IMR-90 (cell line): ENCODE measurements around the gene ASB1. TPM values are rescaled to one million over a fixed set of nuclear protein-coding genes. Genes with fewer than 3 reads are reported as not detected.

Experiments
- ATAC-seq: fragments of 200-7000 bp; cut with Tn5 transposase; 2 replicates; pipeline ENCODE4 v1.9.1; 2020; ENCODE audit warnings: low read depth, mild to moderate bottlenecking, moderate library complexity
- BruUV-seq: library from RNA; stranded (reverse); fragments of 400-500 nt; replicated peaks from 2 replicates; lab custom pipeline; 2021; lab: Mats Ljungman, UMichigan
- CTCF ChIA-PET: fragments of 300-600 bp; formaldehyde crosslinking; extraction: SDS; loops from one replicate; lab custom pipeline; 2021; ENCODE audit warnings: antibody characterized with exemption; lab: Yijun Ruan, JAX
- POLR2A ChIA-PET: fragments of 300-600 bp; sonication (Branson Sonifier 250); formaldehyde crosslinking; loops from one replicate; lab custom pipeline; 2022; ENCODE audit warnings: antibody characterized with exemption; ENCODE audit not compliant: unreplicated experiment; lab: Charles Lee
- DNase-seq: peaks from one replicate; pipeline ENCODE4 v3.0.0; 2013
- H2AFZ ChIP-seq: replicated peaks from 2 replicates; pipeline ENCODE3; 2013; ENCODE audit warnings: low read length, mild to moderate bottlenecking; ENCODE audit not compliant: poor library complexity
- H2AK5ac ChIP-seq: 2 replicates; pipeline ENCODE4 v1.6.1; 2013; ENCODE audit warnings: low read depth, low read length, inconsistent platforms
- H2AK9ac ChIP-seq: replicated peaks from 2 replicates; pipeline ENCODE3; 2013; ENCODE audit warnings: mild to moderate bottlenecking, low read depth, low read length, moderate library complexity; ENCODE audit not compliant: poor library complexity
- H2BK120ac ChIP-seq: 2 replicates; pipeline ENCODE4 v1.6.1; 2013; ENCODE audit warnings: low read depth, low read length, inconsistent platforms
- H2BK15ac ChIP-seq: 3 replicates; pipeline ENCODE4 v1.6.1; 2013; ENCODE audit warnings: low read depth, low read length, inconsistent platforms
- H2BK20ac ChIP-seq: 2 replicates; pipeline ENCODE4 v1.6.1; 2013; ENCODE audit warnings: low read depth, mild to moderate bottlenecking, inconsistent platforms, low read length, moderate library complexity
- H2BK5ac ChIP-seq: 2 replicates; pipeline ENCODE4 v1.6.1; 2013; ENCODE audit warnings: mild to moderate bottlenecking, low read depth, low read length, inconsistent platforms; ENCODE audit not compliant: poor library complexity, severe bottlenecking
- H3K14ac ChIP-seq: replicated peaks from 2 replicates; pipeline ENCODE4 v1.6.1; 2013; ENCODE audit warnings: low read depth, low read length, inconsistent platforms
- H3K18ac ChIP-seq: 2 replicates; pipeline ENCODE4 v1.6.1; 2013; ENCODE audit warnings: low read depth, low read length, control low read depth
- H3K23ac ChIP-seq: 2 replicates; pipeline ENCODE4 v1.6.1; 2013; ENCODE audit warnings: low read depth, low read length, inconsistent platforms
- H3K27ac ChIP-seq: 2 replicates; pipeline ENCODE4 v1.5.1; 2013; ENCODE audit warnings: mild to moderate bottlenecking, control low read depth, low read length; ENCODE audit not compliant: insufficient read depth
- H3K27me3 ChIP-seq: 2 replicates; pipeline ENCODE4 v1.6.1; 2013; ENCODE audit warnings: low read length; ENCODE audit not compliant: control insufficient read depth, insufficient read depth
- H3K36me3 ChIP-seq: 2 replicates; pipeline ENCODE4 v1.6.1; 2013; ENCODE audit warnings: low read length, mixed read lengths; ENCODE audit not compliant: control insufficient read depth, insufficient read depth
- H3K4ac ChIP-seq: 2 replicates; pipeline ENCODE4 v1.6.1; 2013; ENCODE audit warnings: low read depth, low read length, inconsistent platforms
- H3K4me1 ChIP-seq: 2 replicates; pipeline ENCODE4 v1.6.1; 2013; ENCODE audit warnings: low read length, mixed read lengths; ENCODE audit not compliant: control insufficient read depth, insufficient read depth
- H3K4me2 ChIP-seq: 2 replicates; pipeline ENCODE4 v1.6.1; 2013; ENCODE audit warnings: low read depth, mild to moderate bottlenecking, control low read depth, low read length, moderate library complexity
- H3K4me3 ChIP-seq: 2 replicates; pipeline ENCODE4 v1.5.1; 2013; ENCODE audit warnings: low read depth, mild to moderate bottlenecking, control low read depth, low read length, moderate library complexity; ENCODE audit not compliant: insufficient read depth
- H3K56ac ChIP-seq: 2 replicates; pipeline ENCODE4 v1.6.1; 2013; ENCODE audit warnings: low read length, inconsistent platforms; ENCODE audit not compliant: insufficient read depth; ENCODE audit errors: extremely low read depth
- H3K79me1 ChIP-seq, 2 experiments: 2 replicates each; pipeline ENCODE4 v1.6.1; 2013; ENCODE audit warnings: low read length in 2 of 2, inconsistent platforms in 1 of 2, low read depth in 1 of 2
- H3K9ac ChIP-seq: 2 replicates; pipeline ENCODE4 v1.6.1; 2013; ENCODE audit warnings: low read depth, low read length, control low read depth
- H3K9me1 ChIP-seq: 2 replicates; pipeline ENCODE4 v1.6.1; 2013; ENCODE audit warnings: low read length, inconsistent platforms; ENCODE audit not compliant: insufficient read depth
- H3K9me3 ChIP-seq: 2 replicates; pipeline ENCODE4 v1.6.1; 2013; ENCODE audit warnings: low read length; ENCODE audit not compliant: control insufficient read depth, insufficient read depth
- H4K20me1 ChIP-seq: 2 replicates; pipeline ENCODE4 v1.6.1; 2013; ENCODE audit warnings: low read length, inconsistent platforms; ENCODE audit not compliant: insufficient read depth
- H4K5ac ChIP-seq: 2 replicates; pipeline ENCODE4 v1.6.1; 2013; ENCODE audit warnings: mild to moderate bottlenecking, low read depth, low read length, control low read depth
- H4K8ac ChIP-seq, 2 experiments: 2 replicates each; pipeline ENCODE4 v1.6.1; 2013; ENCODE audit warnings: low read depth in 2 of 2, low read length in 2 of 2, control low read depth in 1 of 2, inconsistent platforms in 1 of 2
- H4K91ac ChIP-seq: 2 replicates; pipeline ENCODE4 v1.6.1; 2013; ENCODE audit warnings: low read depth, low read length, inconsistent platforms; ENCODE audit not compliant: insufficient read depth
- BHLHE40 ChIP-seq: fragments of 150-350 bp; IDR thresholded peaks from 2 replicates; pipeline ENCODE4 v1.6.1; 2016; ENCODE audit warnings: mild to moderate bottlenecking, low read depth, low read length
- CEBPB ChIP-seq: IDR thresholded peaks from 2 replicates; pipeline ENCODE4 v1.6.1; 2012; ENCODE audit warnings: low read depth, low read length, improper control_type of control experiment
- CHD1 ChIP-seq: IDR thresholded peaks from 2 replicates; pipeline ENCODE4 v1.6.1; 2012; ENCODE audit warnings: low read depth, low read length, improper control_type of control experiment
- FOS ChIP-seq: fragments of 150-350 bp; IDR thresholded peaks from 2 replicates; pipeline ENCODE4 v1.6.1; 2016; ENCODE audit warnings: low read depth, low read length
- MAFK ChIP-seq: IDR thresholded peaks from 2 replicates; pipeline ENCODE4 v1.6.1; 2012; ENCODE audit warnings: low read depth, low read length, improper control_type of control experiment
- MAZ ChIP-seq: IDR thresholded peaks from 2 replicates; pipeline ENCODE4 v1.6.1; 2012; ENCODE audit warnings: low read depth, mild to moderate bottlenecking, low read length, improper control_type of control experiment, moderate library complexity, borderline replicate concordance
- MXI1 ChIP-seq: IDR thresholded peaks from 2 replicates; pipeline ENCODE4 v1.6.1; 2012; ENCODE audit warnings: low read depth, mild to moderate bottlenecking, low read length, moderate library complexity, borderline replicate concordance
- NFE2L2 ChIP-seq: fragments of 150-350 bp; IDR thresholded peaks from 2 replicates; pipeline ENCODE4 v1.6.1; 2016; ENCODE audit warnings: low read depth, mild to moderate bottlenecking, low read length
- POLR2A ChIP-seq: IDR thresholded peaks from 2 replicates; pipeline ENCODE4 v1.6.1; 2012; ENCODE audit warnings: mild to moderate bottlenecking, low read depth, low read length
- RAD21 ChIP-seq: IDR thresholded peaks from 2 replicates; pipeline ENCODE4 v1.6.1; 2012; ENCODE audit warnings: low read length, improper control_type of control experiment
- RCOR1 ChIP-seq: IDR thresholded peaks from 2 replicates; pipeline ENCODE4 v1.6.1; 2012; ENCODE audit warnings: mild to moderate bottlenecking, low read length, improper control_type of control experiment; ENCODE audit not compliant: insufficient replicate concordance
- WGBS, 2 experiments: methylation state at CpG; one replicate each; pipeline versions ENCODE4 v1.1.5 to v1.1.7; 2013; ENCODE audit warnings: missing lambda C conversion rate in 2 of 2; ENCODE audit not compliant: insufficient read length in 1 of 2; ENCODE audit errors: extremely low coverage in 2 of 2; 5-methylcytosine and 5-hydroxymethylcytosine counted together
- dilution Hi-C: fragments of 300-500 bp; cut with HindIII; formaldehyde crosslinking; loops from one replicate; pipeline ENCODE4 v1.14.3; 2018; ENCODE audit warnings: low sequenced_read_pairs; ENCODE audit not compliant: unreplicated experiment
- in situ Hi-C: fragments of 300-500 bp; cut with MboI; formaldehyde crosslinking; loops from 3 replicates; pipeline ENCODE4 v1.14.3; 2019; ENCODE audit warnings: low sequenced_read_pairs, inconsistent platforms, mixed read lengths
- intact Hi-C: fragments of 100-400 bp; cut with micrococcal nuclease; formaldehyde crosslinking; loops from 2 replicates; pipeline ENCODE4 v1.10.0; 2022
- polyA plus RNA-seq, 3 experiments: library from polyadenylated mRNA; depleted of rRNA; stranded (reverse); fragments of >200 nt; gene quantifications; 2 replicates each; pipeline ENCODE4 v1.2.3, GENCODE V29; 2012; ENCODE audit warnings: low replicate concordance in 1 of 3
- total RNA-seq: library from RNA; depleted of rRNA; stranded (reverse); fragments of >200 nt; gene quantifications from 2 replicates; pipeline ENCODE4 v1.2.3, GENCODE V29; 2012
- TF ChIP-seq, protein P1 (sequence below): fragments of 150-350 bp; IDR thresholded peaks from 2 replicates; pipeline ENCODE4 v1.6.1; 2017; ENCODE audit warnings: mild to moderate bottlenecking, antibody characterized with exemption, low read length, low read depth
- TF ChIP-seq, protein P2 (sequence below): fragments of 150-350 bp; IDR thresholded peaks from 2 replicates; pipeline ENCODE4 v1.6.1; 2016; ENCODE audit warnings: low read depth, mild to moderate bottlenecking, low read length, moderate library complexity, borderline replicate concordance
- TF ChIP-seq, protein P3 (sequence below): conservative IDR thresholded peaks from 2 replicates; pipeline ENCODE4 v1.5.1; 2012; ENCODE audit warnings: mild to moderate bottlenecking, low read depth, low read length, improper control_type of control experiment

The ASB1 gene
- total and polyA plus RNA-seq, 2 of the 4 experiments (the other 2 are of a cell fraction): 23.5 to 37.3 TPM

DNA sequence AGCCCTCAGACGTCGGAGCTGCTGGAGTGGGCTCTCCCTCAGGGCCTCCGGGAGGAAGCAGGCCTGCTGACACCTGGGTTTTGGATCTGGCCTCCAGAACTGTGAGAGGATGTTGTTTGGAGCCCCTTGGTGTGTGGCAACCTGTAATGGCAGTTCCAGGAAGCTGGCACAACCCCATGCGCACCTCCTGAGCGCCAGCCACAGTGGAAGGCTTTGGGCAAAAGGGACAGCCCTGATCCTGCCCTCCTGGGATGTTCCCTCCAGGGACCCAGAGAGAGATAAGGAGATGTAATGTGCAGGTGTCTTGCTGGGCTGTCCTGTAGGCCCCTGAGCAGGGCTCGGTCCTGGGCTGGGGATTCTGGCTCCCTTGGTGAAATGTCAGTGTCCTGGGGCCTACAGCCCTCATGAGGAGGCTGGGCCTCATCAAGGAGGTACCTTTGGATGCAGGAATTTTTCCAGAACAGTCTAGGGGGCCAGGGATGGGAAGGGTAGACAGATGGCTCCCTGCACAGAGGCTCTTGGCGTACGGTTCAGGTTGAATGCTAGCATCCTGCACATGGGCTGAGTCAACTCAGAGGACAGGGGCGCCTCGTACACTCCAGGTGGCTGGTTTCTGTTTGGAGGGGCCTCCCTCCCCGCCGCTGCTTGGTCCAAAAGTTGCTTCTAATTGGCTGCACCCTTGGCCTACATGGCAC, 61.1 kb downstream of the ASB1 start:
- Histone ChIP-seq H3K79me1 (peaks cover 0 to 6% of the 10 kb centered on the region in 2 experiments; a peak in 1 of 4 replicates), H3K4me3 (no peak overlapping the region), H4K5ac (no peak overlapping the region), H3K36me3 (no peaks in the 10 kb centered on the region), H2BK15ac (no peak overlapping the region), H2AFZ (no peak overlapping the region), H3K9ac (no peak overlapping the region), H3K9me1 (peaks cover 23% of the 10 kb centered on the region), H2BK5ac (no peak overlapping the region), H4K20me1 (no peaks in the 10 kb centered on the region), H2BK20ac (no peak overlapping the region), H3K9me3 (no peaks in the 10 kb centered on the region), H2AK5ac (no peak overlapping the region), H3K56ac (no peak overlapping the region), H3K18ac (no peak overlapping the region), H3K27me3 (peaks cover 1% of the 10 kb centered on the region; the same call in 1 of the 2 replicates), H3K23ac (no peak overlapping the region), H4K91ac (no peak overlapping the region), H3K4me1 (no peaks in the 10 kb centered on the region), H4K8ac (no peak overlapping the region), H3K4me2 (no peak overlapping the region), H3K14ac (no peak overlapping the region), H3K4ac (no peak overlapping the region), H2BK120ac (no peak overlapping the region), H2AK9ac (no peak overlapping the region), H3K27ac (no peak overlapping the region)
- dilution Hi-C loops: no loop called here
- no TSS peak for BruUV-seq
- TF ChIP-seq, protein P1, sequence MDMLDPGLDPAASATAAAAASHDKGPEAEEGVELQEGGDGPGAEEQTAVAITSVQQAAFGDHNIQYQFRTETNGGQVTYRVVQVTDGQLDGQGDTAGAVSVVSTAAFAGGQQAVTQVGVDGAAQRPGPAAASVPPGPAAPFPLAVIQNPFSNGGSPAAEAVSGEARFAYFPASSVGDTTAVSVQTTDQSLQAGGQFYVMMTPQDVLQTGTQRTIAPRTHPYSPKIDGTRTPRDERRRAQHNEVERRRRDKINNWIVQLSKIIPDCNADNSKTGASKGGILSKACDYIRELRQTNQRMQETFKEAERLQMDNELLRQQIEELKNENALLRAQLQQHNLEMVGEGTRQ: no peak
- TF ChIP-seq RAD21 (no peak), POLR2A (no peak), MAFK (no peak), CHD1 (no peak), FOS (no peak), MXI1 (no peak), MAZ (no peak), BHLHE40 (no peak), NFE2L2 (no peak), RCOR1 (no peak), CEBPB (no peak)
- TF ChIP-seq, protein P2, sequence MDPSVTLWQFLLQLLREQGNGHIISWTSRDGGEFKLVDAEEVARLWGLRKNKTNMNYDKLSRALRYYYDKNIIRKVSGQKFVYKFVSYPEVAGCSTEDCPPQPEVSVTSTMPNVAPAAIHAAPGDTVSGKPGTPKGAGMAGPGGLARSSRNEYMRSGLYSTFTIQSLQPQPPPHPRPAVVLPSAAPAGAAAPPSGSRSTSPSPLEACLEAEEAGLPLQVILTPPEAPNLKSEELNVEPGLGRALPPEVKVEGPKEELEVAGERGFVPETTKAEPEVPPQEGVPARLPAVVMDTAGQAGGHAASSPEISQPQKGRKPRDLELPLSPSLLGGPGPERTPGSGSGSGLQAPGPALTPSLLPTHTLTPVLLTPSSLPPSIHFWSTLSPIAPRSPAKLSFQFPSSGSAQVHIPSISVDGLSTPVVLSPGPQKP: no peak
- TF ChIP-seq, protein P3, sequence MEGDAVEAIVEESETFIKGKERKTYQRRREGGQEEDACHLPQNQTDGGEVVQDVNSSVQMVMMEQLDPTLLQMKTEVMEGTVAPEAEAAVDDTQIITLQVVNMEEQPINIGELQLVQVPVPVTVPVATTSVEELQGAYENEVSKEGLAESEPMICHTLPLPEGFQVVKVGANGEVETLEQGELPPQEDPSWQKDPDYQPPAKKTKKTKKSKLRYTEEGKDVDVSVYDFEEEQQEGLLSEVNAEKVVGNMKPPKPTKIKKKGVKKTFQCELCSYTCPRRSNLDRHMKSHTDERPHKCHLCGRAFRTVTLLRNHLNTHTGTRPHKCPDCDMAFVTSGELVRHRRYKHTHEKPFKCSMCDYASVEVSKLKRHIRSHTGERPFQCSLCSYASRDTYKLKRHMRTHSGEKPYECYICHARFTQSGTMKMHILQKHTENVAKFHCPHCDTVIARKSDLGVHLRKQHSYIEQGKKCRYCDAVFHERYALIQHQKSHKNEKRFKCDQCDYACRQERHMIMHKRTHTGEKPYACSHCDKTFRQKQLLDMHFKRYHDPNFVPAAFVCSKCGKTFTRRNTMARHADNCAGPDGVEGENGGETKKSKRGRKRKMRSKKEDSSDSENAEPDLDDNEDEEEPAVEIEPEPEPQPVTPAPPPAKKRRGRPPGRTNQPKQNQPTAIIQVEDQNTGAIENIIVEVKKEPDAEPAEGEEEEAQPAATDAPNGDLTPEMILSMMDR: no peak
- CTCF ChIA-PET: no interaction called here
- WGBS, 2 experiments: 100% methylated on average over 2 of the region's 12 CpGs; no CpG with 5 or more reads in 1 of the 2 experiments
- POLR2A ChIA-PET: no interaction called here
- ATAC-seq: no peak
- intact Hi-C loops: no loop called here
- in situ Hi-C loops: no loop called here
- no peak for DNase-seq
